HCT116 (cell line): ENCODE results near the gene TSEN34. TPM values are rescaled to one million over a fixed set of nuclear protein-coding genes. Genes with fewer than 3 reads are reported as not detected.
"Not testable (repeated sequence)": the region's sequence is repeated elsewhere in the genome, so short reads cannot be mapped to it uniquely, and the experiment has no call there.

Source experiments
- ATAC-seq: fragments of 200-7000 bp; cut with Tn5 transposase; 2 replicates; pipeline ENCODE4 v1.9.1; 2020; ENCODE audit warnings: mild to moderate bottlenecking, moderate library complexity
- BruUV-seq: library from RNA; stranded (reverse); fragments of 400-500 nt; replicated peaks from 2 replicates; lab custom pipeline; 2021; lab: Mats Ljungman, UMichigan
- CTCF ChIA-PET: fragments of 300-600 bp; sonication (Branson Sonifier 250); formaldehyde crosslinking; loops from one replicate; lab custom pipeline; 2021; ENCODE audit warnings: antibody characterized with exemption; lab: Charles Lee
- POLR2A ChIA-PET: fragments of 300-600, 350-600 bp; sonication (Branson Sonifier 250); formaldehyde crosslinking; loops from one replicate; lab custom pipeline; 2021; ENCODE audit warnings: antibody characterized with exemption; lab: Charles Lee
- RAD21 ChIA-PET, 2 experiments: fragments of 300-600 bp; sonication (Branson Sonifier 250); formaldehyde crosslinking; loops; one replicate each; lab custom pipeline; 2023; ENCODE audit warnings: low total read pairs in 2 of 2; ENCODE audit not compliant: uncharacterized antibody in 2 of 2, unreplicated experiment in 2 of 2, low non-redundant PET in 1 of 2; lab: Charles Lee
- DNase-seq: peaks from one replicate; pipeline ENCODE4 v3.0.0-alpha.2; 2010; ENCODE audit warnings: low read depth, low spot score
- H2AFZ ChIP-seq: fragments of 200-600 bp; shearing (Covaris generic), sonication (generic); 2 replicates; pipeline ENCODE4 v1.6.1; 2017; ENCODE audit warnings: low read depth, mixed run types, mixed read lengths, antibody characterized with exemption, low read length; ENCODE audit not compliant: poor library complexity, severe bottlenecking
- H3K27ac ChIP-seq: 2 replicates; pipeline ENCODE4 v1.5.1; 2012; ENCODE audit warnings: low read depth, low read length
- H3K27me3 ChIP-seq: fragments of 200-600 bp; sonication (generic); 2 replicates; pipeline ENCODE4 v1.6.1; 2016; ENCODE audit warnings: mixed run types, low read length, mixed read lengths; ENCODE audit not compliant: insufficient read depth
- H3K36me3 ChIP-seq, 2 experiments: fragments of 200-500 bp in 1 of 2; fragments of 200-600 bp in 1 of 2; sonication (Bioruptor generic) in 1 of 2; sonication (generic) in 1 of 2; 2 replicates each; pipeline versions ENCODE4 v1.5.1 to v1.6.1; 2014 to 2016; ENCODE audit warnings: low read length in 2 of 2, inconsistent platforms in 1 of 2, mixed read lengths in 1 of 2, mixed run types in 1 of 2; ENCODE audit not compliant: insufficient read depth in 2 of 2, control insufficient read depth in 1 of 2
- H3K4me1 ChIP-seq, 2 experiments: fragments of 200-600 bp in 1 of 2; sonication (generic) in 1 of 2; 2 replicates each; pipeline versions ENCODE4 v1.5.1 to v1.6.1; 2012 to 2017; ENCODE audit warnings: low read length in 2 of 2, inconsistent platforms in 1 of 2, mild to moderate bottlenecking in 1 of 2, mixed read lengths in 1 of 2, mixed run types in 1 of 2, moderate library complexity in 1 of 2; ENCODE audit not compliant: insufficient read depth in 2 of 2, control insufficient read depth in 1 of 2
- H3K4me2 ChIP-seq: fragments of 200-600 bp; sonication (generic); 2 replicates; pipeline ENCODE4 v1.6.1; 2017; ENCODE audit warnings: mixed run types, low read length, mixed read lengths
- H3K4me3 ChIP-seq, 2 experiments: fragments of 200-600 bp in 1 of 2; sonication (generic) in 1 of 2; replicated peaks in 1 of 2; 2 replicates each; pipeline ENCODE4 v1.5.1; 2011 to 2016; ENCODE audit warnings: low read length in 2 of 2, control low read depth in 1 of 2, low read depth in 1 of 2, mild to moderate bottlenecking in 1 of 2, mixed read lengths in 1 of 2, mixed run types in 1 of 2
- H3K79me2 ChIP-seq: fragments of 200-600 bp; sonication (generic); 2 replicates; pipeline ENCODE4 v1.6.1; 2017; ENCODE audit warnings: mild to moderate bottlenecking, mixed run types, low read length, moderate library complexity, mixed read lengths; ENCODE audit not compliant: insufficient read depth
- H3K9ac ChIP-seq: fragments of 200-600 bp; sonication (generic); 2 replicates; pipeline ENCODE4 v1.6.1; 2016; ENCODE audit warnings: low read length, mixed read lengths
- H3K9me2 ChIP-seq: fragments of 200-600 bp; sonication (generic), shearing (Covaris generic); 2 replicates; pipeline ENCODE4 v1.6.1; 2017; ENCODE audit warnings: mixed run types, mild to moderate bottlenecking, moderate library complexity; ENCODE audit not compliant: insufficient read depth
- H3K9me3 ChIP-seq, 2 experiments: fragments of 200-500 bp in 1 of 2; fragments of 200-600 bp in 1 of 2; sonication (Bioruptor generic) in 1 of 2; sonication (generic) in 1 of 2; 2 replicates each; pipeline ENCODE4 v1.6.1; 2014 to 2017; ENCODE audit warnings: low read length in 2 of 2, mixed read lengths in 2 of 2, inconsistent platforms in 1 of 2, low read depth in 1 of 2, mild to moderate bottlenecking in 1 of 2, mixed run types in 1 of 2, moderate library complexity in 1 of 2; ENCODE audit not compliant: control insufficient read depth in 1 of 2, insufficient read depth in 1 of 2
- H4K20me1 ChIP-seq: fragments of 200-600 bp; sonication (generic), shearing (Covaris generic); 2 replicates; pipeline ENCODE4 v1.6.1; 2017; ENCODE audit warnings: mixed run types, mild to moderate bottlenecking, moderate library complexity; ENCODE audit not compliant: insufficient read depth
- ATF3 ChIP-seq: IDR thresholded peaks from 2 replicates; pipeline ENCODE4 v1.6.1; 2012
- CBX3 ChIP-seq: IDR thresholded peaks from 2 replicates; pipeline ENCODE4 v1.6.1; 2012; ENCODE audit warnings: low read depth
- CEBPB ChIP-seq: IDR thresholded peaks from 2 replicates; pipeline ENCODE4 v1.6.1; 2012; ENCODE audit warnings: low read depth
- EGR1 ChIP-seq: IDR thresholded peaks from 2 replicates; pipeline ENCODE4 v1.6.1; 2012; ENCODE audit warnings: low read depth
- ELF1 ChIP-seq: IDR thresholded peaks from 2 replicates; pipeline ENCODE4 v1.6.1; 2012; ENCODE audit warnings: low read depth, borderline replicate concordance
- EZH2 ChIP-seq: fragments of 200-600 bp; sonication (generic); IDR thresholded peaks from 2 replicates; pipeline ENCODE4 v1.6.1; 2017; ENCODE audit warnings: antibody characterized with exemption, mixed run types
- JUND ChIP-seq: IDR thresholded peaks from 2 replicates; pipeline ENCODE4 v1.6.1; 2012
- POLR2A ChIP-seq: IDR thresholded peaks from 2 replicates; pipeline ENCODE4 v1.7.0; 2011; ENCODE audit warnings: borderline replicate concordance; ENCODE audit not compliant: insufficient read depth, insufficient read length; ENCODE audit errors: extremely low read depth
- POLR2AphosphoS5 ChIP-seq: IDR thresholded peaks from 2 replicates; pipeline ENCODE4 v1.6.1; 2011; ENCODE audit warnings: mild to moderate bottlenecking, low read depth, low read length, moderate library complexity
- SIN3A ChIP-seq: IDR thresholded peaks from 2 replicates; pipeline ENCODE4 v1.6.1; 2012; ENCODE audit warnings: low read depth
- SP1 ChIP-seq: IDR thresholded peaks from 2 replicates; pipeline ENCODE4 v1.6.1; 2012; ENCODE audit warnings: low read depth
- SRF ChIP-seq: IDR thresholded peaks from 2 replicates; pipeline ENCODE4 v1.6.1; 2012; ENCODE audit warnings: low read depth
- YY1 ChIP-seq: IDR thresholded peaks from 2 replicates; pipeline ENCODE4 v1.6.1; 2011; ENCODE audit warnings: low read length, low read depth, moderate library complexity, mild to moderate bottlenecking; ENCODE audit not compliant: insufficient replicate concordance; ENCODE audit errors: extremely low read depth
- ZFX ChIP-seq: fragments of 450-650 bp; IDR thresholded peaks from 2 replicates; pipeline ENCODE4 v1.6.1; 2017
- ZNF274 ChIP-seq: fragments of 200-500 bp; sonication (Bioruptor generic); IDR thresholded peaks from 2 replicates; pipeline ENCODE4 v1.6.1; 2014; ENCODE audit warnings: mild to moderate bottlenecking, low read depth, low read length, inconsistent platforms
- intact Hi-C: fragments of 100-400 bp; cut with micrococcal nuclease; formaldehyde crosslinking; loops from 2 replicates; pipeline ENCODE4 v1.10.0; 2022
- total RNA-seq: library from RNA; stranded (reverse); gene quantifications from one replicate; pipeline ENCODE4 v1.2.1, GENCODE V29; 2021; ENCODE audit not compliant: unreplicated experiment
- TF ChIP-seq, protein P1 (sequence below): IDR thresholded peaks from 2 replicates; pipeline ENCODE4 v1.6.1; 2011; ENCODE audit warnings: mild to moderate bottlenecking, low read length, moderate library complexity; ENCODE audit not compliant: insufficient replicate concordance; ENCODE audit errors: extremely low read depth

Gene TSEN34
- total RNA-seq, 1 experiment from 2014 or later = 99.9 TPM

- H3K27ac ChIP-seq = no peak overlapping the region
- no peak overlapping the region for H2AFZ ChIP-seq
- TF ChIP-seq SRF = no peak
- no peak for TF ChIP-seq SP1
- TF ChIP-seq POLR2AphosphoS5 = no peak
- TF ChIP-seq SIN3A = no peak
- TF ChIP-seq EGR1 = no peak
- no peak for TF ChIP-seq JUND
- no peak for TF ChIP-seq ZNF274
- no peak for TF ChIP-seq CBX3
- TF ChIP-seq ELF1 = no peak
- TF ChIP-seq, protein P1, sequence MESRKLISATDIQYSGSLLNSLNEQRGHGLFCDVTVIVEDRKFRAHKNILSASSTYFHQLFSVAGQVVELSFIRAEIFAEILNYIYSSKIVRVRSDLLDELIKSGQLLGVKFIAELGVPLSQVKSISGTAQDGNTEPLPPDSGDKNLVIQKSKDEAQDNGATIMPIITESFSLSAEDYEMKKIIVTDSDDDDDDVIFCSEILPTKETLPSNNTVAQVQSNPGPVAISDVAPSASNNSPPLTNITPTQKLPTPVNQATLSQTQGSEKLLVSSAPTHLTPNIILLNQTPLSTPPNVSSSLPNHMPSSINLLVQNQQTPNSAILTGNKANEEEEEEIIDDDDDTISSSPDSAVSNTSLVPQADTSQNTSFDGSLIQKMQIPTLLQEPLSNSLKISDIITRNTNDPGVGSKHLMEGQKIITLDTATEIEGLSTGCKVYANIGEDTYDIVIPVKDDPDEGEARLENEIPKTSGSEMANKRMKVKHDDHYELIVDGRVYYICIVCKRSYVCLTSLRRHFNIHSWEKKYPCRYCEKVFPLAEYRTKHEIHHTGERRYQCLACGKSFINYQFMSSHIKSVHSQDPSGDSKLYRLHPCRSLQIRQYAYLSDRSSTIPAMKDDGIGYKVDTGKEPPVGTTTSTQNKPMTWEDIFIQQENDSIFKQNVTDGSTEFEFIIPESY = no peak
- no peak for TF ChIP-seq EZH2
- no peak for TF ChIP-seq CEBPB
- no peak for TF ChIP-seq ATF3
- no peak for TF ChIP-seq ZFX
- TF ChIP-seq POLR2A = no peak
- no peak for TF ChIP-seq YY1
- no peaks in the 10 kb centered on the region for H3K27me3 ChIP-seq
- H3K36me3 ChIP-seq = peaks cover 51 to 64% of the 10 kb centered on the region in 2 experiments
- ATAC-seq (no peak), DNase-seq (no peak)
- no peak overlapping the region for H3K9ac ChIP-seq
- BruUV-seq = no TSS peak
- ChIA-PET POLR2A (interaction anchor here (2.5 kb wide), 1 partner anchor 16 kb away, joined by 16 read pairs; the partner anchor contains the start of genes MBOAT7 and TSEN34), RAD21 (no interaction called here), CTCF (no interaction called here)
- no peak overlapping the region for H3K4me3 ChIP-seq
- no peaks in the 10 kb centered on the region for H3K9me2 ChIP-seq
- peaks cover 18 to 60% of the 10 kb centered on the region in 2 experiments for H3K4me1 ChIP-seq
- H3K4me2 ChIP-seq = no peak overlapping the region
- peaks cover 69% of the 10 kb centered on the region; the same call in 1 of the 2 replicates for H4K20me1 ChIP-seq
- no peaks in the 10 kb centered on the region for H3K9me3 ChIP-seq
- peaks cover 62% of the 10 kb centered on the region for H3K79me2 ChIP-seq
- intact Hi-C loops = no loop called here
These were observed 15.7 kb downstream of the TSEN34 start for GRCh38 chr19:54206831-54207177.

- Histone ChIP-seq H3K79me2 (peaks cover 58% of the 10 kb centered on the region), H3K36me3 (peaks cover 47 to 60% of the 10 kb centered on the region in 2 experiments), H4K20me1 (peaks cover 65% of the 10 kb centered on the region; the same call in 1 of the 2 replicates), H3K4me1 (peaks cover 18 to 56% of the 10 kb centered on the region in 2 experiments)
- H3K9me3 ChIP-seq, CTCF ChIA-PET, H3K4me3 ChIP-seq, H2AFZ ChIP-seq, POLR2A ChIA-PET, BruUV-seq, H3K4me2 ChIP-seq, H3K9ac ChIP-seq, H3K9me2 ChIP-seq, intact Hi-C loops, DNase-seq, ATAC-seq, RAD21 ChIA-PET, H3K27ac ChIP-seq, H3K27me3 ChIP-seq: not testable (repeated sequence)
These were observed 16.1 kb downstream of the TSEN34 start for GRCh38 chr19:54207193-54207592.
